Coronary artery (tissue), 2 donors: ENCODE data around the gene CPS1.

Experiments used
- DNase-seq: peaks from one replicate; pipeline ENCODE4 v3.0.0-alpha.2; 2017; ENCODE audit warnings: low spot score
- H3K27ac ChIP-seq, 2 donors: fragments of 200-600 bp; sonication (generic); one replicate each; pipeline ENCODE4 v1.5.1; 2016 to 2019
- H3K4me3 ChIP-seq: fragments of 200-600 bp; sonication (generic); 2 replicates; pipeline ENCODE4 v1.5.1; 2016; ENCODE audit warnings: mild to moderate bottlenecking, moderate library complexity
- CTCF ChIP-seq: fragments of 200-600 bp; sonication (generic); IDR thresholded peaks from one replicate; pipeline ENCODE4 v1.5.1; 2019; ENCODE audit warnings: antibody characterized with exemption

Gene CPS1

GRCh38 chr2:210557721-210558120 is 1.3 kb downstream of the CPS1 start:
- DNase-seq: no peak
- no peak overlapping the region for H3K4me3 ChIP-seq
- no peak for TF ChIP-seq CTCF
- H3K27ac ChIP-seq: no peak overlapping the region

GRCh38 chr2:210558708-210559107 is 2.3 kb downstream of the CPS1 start:
- Histone ChIP-seq H3K27ac (no peak overlapping the region), H3K4me3 (no peak overlapping the region)
- no peak for DNase-seq
- no peak for TF ChIP-seq CTCF

- Histone ChIP-seq H3K27ac (no peak overlapping the region), H3K4me3 (no peak overlapping the region)
- no peak for TF ChIP-seq CTCF
- DNase-seq: no peak
Measured at GRCh38 chr2:210559182-210559581, 2.8 kb downstream of the CPS1 start.

- TF ChIP-seq CTCF: no peak
- Histone ChIP-seq H3K4me3 (no peak overlapping the region), H3K27ac (no peak overlapping the region)
- DNase-seq: no peak
Measured at GRCh38 chr2:210561475-210561874, 5.1 kb downstream of the CPS1 start.

- TF ChIP-seq CTCF: no peak
- H3K4me3 ChIP-seq: no peak overlapping the region
- no peak for DNase-seq
- no peak overlapping the region for H3K27ac ChIP-seq
Measured at GRCh38 chr2:210562091-210562490, 5.7 kb downstream of the CPS1 start.

- no peak overlapping the region for H3K27ac ChIP-seq
Measured at GRCh38 chr2:210562502-210563080, 6.2 kb downstream of the CPS1 start.

More at GRCh38 chr2:210562502-210563080, 6.2 kb downstream of the CPS1 start:
- no peak for DNase-seq
- no peak for TF ChIP-seq CTCF
- H3K4me3 ChIP-seq: no peak overlapping the region
